ENCODE measurements around the gene ARHGAP10.

Gene ARHGAP10

GRCh38 chr4:147768113-147768512 is 36.2 kb downstream of the ARHGAP10 start:
- DNase-seq (ENCODE audit: low read depth) = no peak

- no peak for DNase-seq (ENCODE audit: low read depth)
Observed at GRCh38 chr4:147769386-147769785, 37.5 kb downstream of the ARHGAP10 start.

- DNase-seq (ENCODE audit: low read depth) = no peak
Observed at GRCh38 chr4:147770831-147771230, 38.9 kb downstream of the ARHGAP10 start.

GRCh38 chr4:147772056-147772455 is 40.2 kb downstream of the ARHGAP10 start:
- no peak for DNase-seq (ENCODE audit: low read depth)

GRCh38 chr4:147772459-147772969 is 40.6 kb downstream of the ARHGAP10 start:
- no peak for DNase-seq (ENCODE audit: low read depth)

- DNase-seq (ENCODE audit: low read depth) = no peak
Observed at GRCh38 chr4:147773261-147774184, 41.6 kb downstream of the ARHGAP10 start.

GRCh38 chr4:147776716-147777115 is 44.8 kb downstream of the ARHGAP10 start:
- no peak for DNase-seq (ENCODE audit: low read depth)

GRCh38 chr4:147777456-147778091 is 45.7 kb downstream of the ARHGAP10 start:
- DNase-seq (ENCODE audit: low read depth) = no peak

GRCh38 chr4:147778942-147779341 is 47.1 kb downstream of the ARHGAP10 start:
- DNase-seq (ENCODE audit: low read depth) = no peak

- no peak for DNase-seq (ENCODE audit: low read depth)
Observed at GRCh38 chr4:147779451-147779850, 47.6 kb downstream of the ARHGAP10 start.

GRCh38 chr4:147780137-147780777 is 48.4 kb downstream of the ARHGAP10 start:
- no peak for DNase-seq (ENCODE audit: low read depth)

GRCh38 chr4:147782087-147782781 is 50.3 kb downstream of the ARHGAP10 start:
- no peak for DNase-seq (ENCODE audit: low read depth)

- no peak for DNase-seq (ENCODE audit: low read depth)
Observed at GRCh38 chr4:147785129-147785528, 53.2 kb downstream of the ARHGAP10 start.

GRCh38 chr4:147786031-147786430 is 54.1 kb downstream of the ARHGAP10 start:
- no peak for DNase-seq (ENCODE audit: low read depth)

- no peak for DNase-seq (ENCODE audit: low read depth)
Observed at GRCh38 chr4:147786531-147786930, 54.6 kb downstream of the ARHGAP10 start.

- DNase-seq (ENCODE audit: low read depth) = no peak
Observed at GRCh38 chr4:147787204-147787603, 55.3 kb downstream of the ARHGAP10 start.

- DNase-seq (ENCODE audit: low read depth) = no peak
Observed at GRCh38 chr4:147788791-147789190, 56.9 kb downstream of the ARHGAP10 start.

- DNase-seq (ENCODE audit: low read depth) = no peak
Observed at GRCh38 chr4:147789596-147789995, 57.7 kb downstream of the ARHGAP10 start.

GRCh38 chr4:147790412-147790811 is 58.5 kb downstream of the ARHGAP10 start:
- no peak for DNase-seq (ENCODE audit: low read depth)

GRCh38 chr4:147791341-147791740 is 59.5 kb downstream of the ARHGAP10 start:
- no peak for DNase-seq (ENCODE audit: low read depth)

- no peak for DNase-seq (ENCODE audit: low read depth)
Observed at GRCh38 chr4:147791865-147792264, 60.0 kb downstream of the ARHGAP10 start.
